CD4-positive, alpha-beta T cell treated with Interleukin-17A for 4 hours (primary cell): ENCODE measurements around the gene TMC6.
"Not testable (repeated sequence)": the region's sequence is repeated elsewhere in the genome, so short reads cannot be mapped to it uniquely, and the experiment has no call there.

Source experiments
- DNase-seq: peaks from one replicate; pipeline ENCODE4 v3.0.0-alpha.2; 2020; ENCODE audit warnings: mixed read lengths

The TMC6 gene

DNA sequence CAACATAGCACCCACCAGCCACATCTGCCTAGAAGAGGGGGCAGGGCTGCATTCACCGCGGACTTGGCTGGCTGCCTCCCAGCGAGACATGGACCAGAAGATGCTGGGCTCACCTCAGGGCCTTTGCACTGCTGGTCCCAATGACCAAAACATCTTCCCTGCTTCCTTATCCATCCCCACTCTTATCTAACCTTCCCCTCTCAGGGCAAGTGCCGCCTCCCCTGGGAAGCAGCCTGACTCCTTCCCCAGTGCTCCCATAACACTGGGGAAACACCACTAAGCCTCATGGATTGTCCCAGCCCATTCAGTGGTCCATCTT lies 5.7 kb downstream of the TMC6 start:
- peak; percentile 38 for DNase-seq

DNA sequence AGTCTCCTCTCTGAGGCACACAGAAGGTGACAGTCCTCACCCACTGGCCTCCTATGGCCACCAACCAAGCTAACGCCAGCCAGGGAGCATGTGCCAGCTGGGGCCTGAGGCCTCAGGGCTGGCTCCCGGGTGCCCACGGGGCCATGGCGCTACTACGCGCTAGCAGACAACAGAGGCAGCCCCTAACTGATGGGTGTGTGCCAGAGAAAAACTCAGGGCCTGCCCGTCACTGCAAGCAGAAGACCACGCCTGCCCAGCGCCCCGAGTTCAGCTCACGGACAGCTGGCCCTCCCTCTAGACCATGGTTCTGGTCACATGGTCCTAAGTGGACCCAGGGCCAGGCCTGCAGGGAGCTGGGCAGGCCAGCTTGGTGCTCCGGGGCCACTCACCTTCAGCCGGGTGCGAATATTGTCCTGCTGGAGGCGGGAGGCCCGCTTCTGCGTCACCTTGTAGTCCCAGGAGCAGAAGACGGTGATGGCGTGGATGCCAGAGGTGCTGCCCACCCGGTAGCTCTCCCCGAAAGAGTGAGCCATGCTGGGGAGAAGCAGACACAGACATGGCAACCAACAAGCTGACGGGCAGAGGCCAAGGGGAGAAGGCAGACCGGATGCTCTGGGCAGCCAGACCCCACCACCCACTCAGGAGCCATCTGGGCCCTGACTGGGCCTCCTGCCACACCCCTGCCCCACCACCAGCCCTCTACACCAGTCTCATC lies 6.2 kb downstream of the TMC6 start:
- DNase-seq = peak; percentile 36

- no peak for DNase-seq
Measured at GRCh38 chr17:78121801-78122215, 6.7 kb downstream of the TMC6 start.

GRCh38 chr17:78120971-78121800 lies 7.4 kb downstream of the TMC6 start:
- peak; percentile 75 for DNase-seq

DNA sequence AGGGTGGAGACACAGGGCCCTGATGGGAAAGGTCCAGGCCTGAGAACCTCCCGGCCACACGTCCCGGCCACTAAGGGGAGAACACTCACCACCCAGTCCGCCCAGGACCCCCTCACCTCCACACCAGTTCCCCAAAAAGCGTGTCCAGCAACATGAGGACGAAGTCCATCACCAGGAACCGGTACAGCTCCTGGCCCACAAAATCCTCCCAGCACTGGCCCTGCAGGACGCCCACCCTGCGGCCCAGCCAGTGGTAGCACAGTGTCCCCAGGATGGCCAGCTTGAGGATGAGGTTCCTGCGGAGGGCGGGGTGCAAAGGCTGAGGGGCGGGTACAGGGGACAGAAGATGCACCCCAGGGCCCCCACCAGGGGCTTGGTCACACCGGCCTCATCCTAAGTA lies 8.0 kb downstream of the TMC6 start:
- DNase-seq = no peak

DNA sequence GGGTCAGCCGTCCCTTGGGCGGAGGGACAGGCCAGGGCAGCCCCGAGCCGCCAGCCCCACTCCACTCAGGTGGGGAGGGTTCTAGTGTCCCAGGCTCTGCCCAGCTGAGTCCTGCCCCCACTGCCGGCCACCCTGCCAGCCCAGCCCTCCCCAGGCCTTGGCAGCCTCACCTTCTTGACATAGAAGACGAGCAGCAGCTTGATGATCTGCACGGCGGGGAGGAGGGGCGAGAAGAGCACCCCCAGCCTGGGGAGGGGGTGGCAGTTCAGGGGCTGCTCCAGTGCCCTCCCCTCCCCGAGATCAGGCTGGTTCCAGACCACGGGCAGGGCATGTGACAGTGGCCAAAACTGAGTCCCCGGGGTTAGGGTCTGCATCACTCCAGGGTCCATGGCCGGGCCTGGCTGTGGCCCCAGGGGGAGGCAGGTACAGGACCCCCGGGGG lies 9.7 kb downstream of the TMC6 start:
- peak; percentile 2 for DNase-seq

- peak; percentile 56 for DNase-seq
Measured at GRCh38 chr17:78117027-78117981, 11.3 kb downstream of the TMC6 start.

DNA sequence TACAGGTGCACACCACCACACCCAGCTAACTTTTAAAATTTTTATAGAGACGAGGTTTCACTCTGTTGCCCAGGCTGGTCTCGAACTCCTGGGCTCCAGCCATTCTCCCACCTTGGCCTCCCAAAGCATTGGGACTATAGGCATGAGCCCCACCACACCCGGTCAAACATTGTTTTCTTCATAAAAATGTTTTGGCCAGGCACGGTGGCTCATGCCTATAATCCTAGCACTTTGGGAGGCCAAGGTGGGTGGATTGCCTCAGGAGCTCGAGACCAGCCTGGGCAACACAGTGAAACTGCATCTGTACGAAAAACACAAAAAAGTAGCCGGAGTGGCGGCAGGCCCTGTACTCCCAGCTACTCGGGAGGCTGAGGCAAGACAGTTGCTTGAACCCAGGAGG lies 12.1 kb downstream of the TMC6 start:
- peak; percentile 1 for DNase-seq

DNA sequence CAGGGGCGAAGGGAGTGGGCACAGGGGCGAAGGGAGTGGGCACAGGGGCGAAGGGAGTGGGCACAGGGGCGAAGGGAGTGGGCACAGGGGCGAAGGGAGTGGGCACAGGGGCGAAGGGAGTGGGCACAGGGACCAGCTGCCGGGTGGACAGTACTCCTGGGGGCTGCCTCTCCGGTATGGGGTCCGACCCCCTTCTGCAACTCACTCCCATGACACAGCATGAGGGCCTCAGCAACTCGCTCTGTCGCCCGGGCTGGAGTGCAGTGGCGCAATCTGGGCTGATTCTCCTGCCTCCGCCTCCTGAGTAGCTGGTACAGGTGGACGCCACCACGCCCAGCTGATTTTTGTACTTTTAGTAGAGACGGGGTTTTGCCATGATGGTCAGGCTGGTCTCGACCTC lies 12.8 kb downstream of the TMC6 start:
- DNase-seq = not testable (repeated sequence)

DNA sequence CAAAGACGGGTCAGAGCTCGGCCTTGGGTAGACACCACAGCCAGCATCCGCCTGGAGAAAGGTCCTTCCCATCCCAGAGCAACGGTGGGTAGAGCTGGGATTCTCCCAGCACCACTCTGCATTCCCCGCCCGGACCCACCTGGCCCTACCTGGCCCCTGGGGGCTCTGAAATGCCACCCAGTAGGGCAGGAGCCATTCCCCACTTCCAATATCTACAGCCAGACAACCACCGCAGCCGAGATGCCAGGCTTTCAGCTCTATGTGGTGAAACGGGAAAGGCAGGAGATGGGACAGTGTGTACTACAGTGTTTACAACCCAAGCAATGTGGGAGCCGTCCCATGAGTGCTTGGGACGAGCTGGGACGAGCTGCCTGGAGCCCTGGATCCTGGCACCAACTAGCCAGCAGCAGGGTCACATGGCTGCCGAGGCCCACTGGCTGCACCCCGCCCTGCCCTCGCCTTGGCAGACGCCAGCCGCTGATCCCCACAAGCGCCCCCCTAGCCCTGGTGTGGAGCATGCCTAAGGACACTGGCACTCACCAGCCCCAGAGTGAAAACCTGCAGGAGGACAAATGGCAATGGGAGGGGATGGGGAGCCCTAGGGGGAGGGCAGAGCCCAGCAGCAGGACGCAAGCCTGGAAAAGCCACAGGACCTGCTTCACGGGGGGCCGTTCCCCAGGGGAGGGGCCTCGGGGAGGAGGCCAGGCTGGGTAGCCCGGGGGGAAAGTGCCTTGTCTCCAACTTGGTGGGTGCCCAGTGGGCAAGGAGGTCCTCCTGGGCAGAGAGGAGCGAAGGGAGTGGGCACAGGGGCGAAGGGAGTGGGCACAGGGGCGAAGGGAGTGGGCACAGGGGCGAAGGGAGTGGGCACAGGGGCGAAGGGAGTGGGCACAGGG lies 13.5 kb downstream of the TMC6 start:
- DNase-seq = peak; percentile 2

DNA sequence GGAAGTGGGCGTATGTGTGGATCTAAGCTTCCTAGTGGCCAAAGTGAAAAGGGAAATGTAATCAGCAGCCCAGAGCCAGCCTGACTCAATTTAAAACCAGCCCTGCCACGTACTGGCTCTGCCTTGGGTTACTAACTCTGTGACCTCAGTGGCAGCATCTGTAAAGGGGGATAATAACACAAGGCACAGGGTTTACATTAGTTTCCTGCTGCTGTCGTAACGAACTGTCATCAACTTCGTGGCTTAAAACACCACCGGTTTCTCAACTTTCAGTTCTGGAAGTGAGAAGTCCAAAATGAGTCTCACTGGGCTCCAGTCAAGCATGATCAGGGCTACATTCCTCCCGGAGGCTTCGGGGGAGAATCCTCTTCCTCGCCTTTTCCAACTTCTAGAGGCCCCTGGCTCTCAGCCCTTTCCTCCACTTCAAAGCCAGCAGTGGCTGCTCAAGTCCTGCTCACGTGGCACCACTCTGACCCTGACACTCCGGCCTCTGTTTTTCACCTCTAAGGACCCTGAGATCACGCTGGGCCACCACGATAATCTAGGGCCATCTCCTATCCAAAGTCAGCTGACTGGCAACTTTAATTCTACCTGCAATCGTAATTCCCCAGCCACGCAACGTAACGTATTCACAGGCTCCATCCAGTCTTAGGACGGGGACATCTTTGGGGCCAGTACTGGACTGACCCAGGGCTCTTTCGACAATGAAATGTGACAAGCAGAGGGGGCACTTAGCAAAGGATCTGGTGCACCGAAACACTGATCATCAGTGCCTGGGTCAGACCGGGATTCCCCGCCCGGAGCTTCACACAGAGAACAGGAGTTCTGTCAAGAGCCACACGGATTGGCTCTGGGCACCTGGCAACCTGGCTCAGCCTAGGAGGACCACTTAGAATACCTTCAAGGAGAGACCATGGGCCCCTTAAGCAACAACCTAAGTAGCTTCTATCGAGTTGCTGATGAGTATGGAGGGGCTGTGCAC lies 14.5 kb downstream of the TMC6 start:
- peak; percentile 2 for DNase-seq

DNA sequence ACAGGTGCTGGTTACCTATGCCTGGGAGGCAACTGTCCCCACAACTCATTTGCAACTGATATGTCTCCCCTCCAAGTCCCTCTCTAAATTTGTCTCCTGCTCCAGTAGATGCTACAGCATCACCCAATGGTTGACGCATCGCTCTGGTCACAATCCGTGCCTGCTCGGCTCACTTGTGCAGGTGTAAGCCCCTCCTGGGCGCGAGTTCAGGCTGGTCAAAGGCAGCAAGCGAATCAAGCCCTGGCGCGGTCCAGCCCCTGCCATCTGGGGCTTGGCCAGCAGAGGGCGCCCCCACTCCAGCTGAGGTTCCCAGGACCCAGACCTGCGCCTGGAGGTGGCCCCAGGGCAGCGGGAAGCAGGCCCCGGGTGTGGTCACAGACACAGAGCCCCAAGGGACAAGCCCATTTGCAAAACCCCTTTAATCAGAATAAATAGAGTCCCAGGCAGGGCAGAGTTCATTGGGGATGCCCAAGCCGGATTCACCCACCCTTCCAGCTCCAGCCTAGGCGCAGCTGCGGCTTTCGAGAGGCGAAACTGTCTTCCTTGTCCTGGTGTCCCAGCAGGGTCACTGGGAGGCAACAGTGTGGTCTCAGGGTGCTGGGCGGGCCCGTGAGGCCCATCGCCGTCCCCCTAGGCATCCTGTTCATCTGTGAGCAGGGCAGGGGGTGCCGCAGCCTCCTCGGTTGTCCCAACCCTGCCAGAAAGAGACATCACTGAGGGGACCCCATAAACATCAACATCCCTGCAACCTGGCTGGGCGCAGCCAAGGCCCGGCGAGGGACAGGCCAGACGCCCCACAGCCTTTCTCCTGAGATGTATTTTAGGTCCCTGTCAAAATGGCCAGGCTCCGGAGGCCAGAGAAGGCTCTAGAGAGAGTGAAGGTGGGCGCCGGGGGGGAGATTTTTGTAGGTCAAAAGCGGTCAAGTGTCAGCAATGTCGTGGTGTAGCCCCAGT lies 15.8 kb downstream of the TMC6 start:
- peak; percentile 84 for DNase-seq

DNA sequence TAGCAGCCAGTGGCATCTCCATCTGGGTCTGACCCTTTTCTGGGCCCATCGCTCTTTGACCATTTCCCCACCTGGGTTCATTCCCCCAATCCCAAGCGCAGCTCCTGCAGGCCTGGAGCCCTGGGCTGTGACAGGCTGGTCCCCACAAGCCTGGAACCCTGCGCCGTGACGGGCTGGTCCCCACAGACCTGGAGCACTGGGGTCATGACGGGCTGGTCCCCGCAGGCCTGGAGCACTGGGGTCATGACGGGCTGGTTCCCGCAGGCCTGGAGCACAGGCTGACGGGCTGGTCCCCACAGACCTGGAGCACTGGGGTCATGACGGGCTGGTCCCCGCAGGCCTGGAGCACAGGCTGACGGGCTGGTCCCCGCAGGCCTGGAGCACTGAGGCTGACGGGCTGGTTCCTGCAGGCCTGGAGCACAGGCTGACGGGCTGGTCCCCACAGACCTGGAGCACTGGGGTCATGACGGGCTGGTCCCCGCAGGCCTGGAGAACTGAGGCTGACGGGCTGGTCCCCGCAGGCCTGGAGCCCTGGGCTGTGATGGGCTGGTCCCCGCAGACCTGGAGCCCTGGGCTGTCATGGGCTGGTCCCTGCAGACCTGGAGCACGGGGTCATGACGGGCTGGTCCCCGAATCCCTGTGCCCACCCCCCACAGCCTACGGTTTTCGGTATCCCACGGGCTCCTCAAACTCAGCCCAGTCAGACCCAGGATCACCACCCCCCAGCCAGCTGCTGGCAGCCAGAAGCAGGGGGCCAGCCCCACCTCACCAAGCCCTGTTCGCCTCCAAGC lies 16.6 kb downstream of the TMC6 start:
- no peak for DNase-seq

DNA sequence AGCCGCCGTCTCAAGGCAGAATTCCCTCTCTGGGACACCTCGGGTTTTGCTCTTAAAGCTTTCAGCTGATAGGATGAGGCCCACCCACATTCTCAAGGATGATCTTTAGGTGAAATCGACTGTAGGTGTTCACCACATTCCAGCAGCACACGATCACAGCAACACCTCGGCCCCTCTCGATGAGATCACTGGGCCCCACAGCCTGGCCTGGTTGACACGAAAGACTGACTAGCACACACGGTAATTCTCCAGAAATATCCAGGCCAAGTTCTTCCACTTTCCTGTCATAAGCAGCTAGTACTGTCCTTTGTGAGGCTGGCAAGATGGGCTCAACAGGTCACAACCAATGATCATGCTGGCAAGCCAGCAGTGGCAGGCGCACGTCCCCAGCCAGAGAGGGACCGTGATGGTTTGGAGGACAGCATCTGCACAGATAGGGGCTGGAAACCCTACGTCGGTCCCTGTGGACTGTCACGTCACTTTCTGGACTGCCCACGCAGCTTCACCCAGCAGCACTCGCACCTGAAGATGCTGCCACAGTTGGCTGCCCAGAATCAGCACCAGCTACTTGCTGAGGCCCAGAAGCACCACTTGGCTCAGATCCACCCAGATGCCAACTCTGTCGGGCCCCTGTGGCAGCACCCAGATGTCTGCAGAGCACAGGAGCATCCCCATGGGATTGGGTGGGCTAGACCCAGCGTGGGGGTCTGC lies 17.4 kb downstream of the TMC6 start:
- DNase-seq = no peak

DNA sequence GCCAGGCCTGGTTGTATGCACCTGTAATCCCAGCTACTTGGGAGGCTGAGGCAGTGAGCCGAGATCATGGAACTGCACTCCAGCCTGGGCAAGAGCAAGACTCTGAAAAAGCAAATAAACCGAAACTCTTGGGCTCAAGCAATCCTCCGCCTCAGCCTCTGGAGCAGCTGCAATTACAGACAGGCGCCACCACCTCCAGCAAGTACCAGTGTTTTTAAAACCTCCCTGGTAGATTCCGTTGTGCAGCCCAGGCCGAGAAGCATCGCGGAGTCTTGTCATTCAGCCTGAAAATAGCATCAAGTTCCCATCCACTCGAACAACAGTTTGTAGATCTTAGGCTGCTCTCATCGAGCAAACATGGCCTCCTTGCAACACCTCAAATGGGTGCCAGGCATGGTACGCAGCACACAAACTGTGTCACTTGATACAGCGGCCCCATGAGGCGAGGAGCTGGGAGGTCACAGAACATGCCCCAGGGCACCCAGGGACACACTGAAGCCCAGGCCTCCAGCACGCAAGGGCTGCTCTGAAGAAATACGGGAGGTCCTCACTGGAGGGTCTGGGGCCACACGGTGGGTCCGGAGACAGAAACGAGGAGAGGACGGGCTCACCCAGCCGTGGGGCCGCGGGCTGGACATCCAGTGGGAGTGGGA lies 18.1 kb downstream of the TMC6 start:
- no peak for DNase-seq

GRCh38 chr17:78109489-78109761 lies 19.1 kb downstream of the TMC6 start:
- DNase-seq = no peak

- DNase-seq = no peak
Measured at GRCh38 chr17:78108726-78109488, 19.6 kb downstream of the TMC6 start.
